Choroid plexus epithelial cell (primary cell): ENCODE measurements around the gene ACTR10.

Source experiments
- DNase-seq: peaks from one replicate; pipeline ENCODE4 v3.0.0-alpha.2; 2010; ENCODE audit warnings: low read depth
- H3K4me3 ChIP-seq: 2 replicates; pipeline ENCODE4 v1.5.1; 2011; ENCODE audit warnings: low read depth, mild to moderate bottlenecking, control low read depth, low read length, moderate library complexity
- TF ChIP-seq, protein P1 (sequence below): conservative IDR thresholded peaks from 2 replicates; pipeline ENCODE4 v1.5.1; 2011; ENCODE audit warnings: low read depth, mild to moderate bottlenecking, control low read depth, inconsistent platforms, low read length, moderate library complexity

Gene ACTR10

DNA sequence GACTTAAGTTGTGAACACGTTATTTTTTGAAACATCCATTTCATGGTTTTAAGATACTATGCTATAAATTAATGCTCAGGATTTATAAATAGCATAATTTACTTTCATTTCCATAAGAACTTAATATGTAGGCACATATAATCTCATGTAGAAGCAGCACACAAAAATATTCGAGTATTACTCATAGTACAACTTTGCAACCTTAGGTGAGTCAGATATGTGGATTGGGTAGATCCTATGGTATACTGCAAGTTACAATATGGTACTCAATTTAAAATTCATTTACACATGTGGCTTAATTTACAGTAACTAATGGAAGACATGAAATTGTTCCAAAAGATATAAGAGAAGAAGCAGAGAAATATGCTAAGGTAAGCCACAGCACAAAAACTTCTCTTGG is 70.7 kb downstream of the ACTR10 start:
- no peak for DNase-seq
- H3K4me3 ChIP-seq: no peak overlapping the region
- TF ChIP-seq, protein P1, sequence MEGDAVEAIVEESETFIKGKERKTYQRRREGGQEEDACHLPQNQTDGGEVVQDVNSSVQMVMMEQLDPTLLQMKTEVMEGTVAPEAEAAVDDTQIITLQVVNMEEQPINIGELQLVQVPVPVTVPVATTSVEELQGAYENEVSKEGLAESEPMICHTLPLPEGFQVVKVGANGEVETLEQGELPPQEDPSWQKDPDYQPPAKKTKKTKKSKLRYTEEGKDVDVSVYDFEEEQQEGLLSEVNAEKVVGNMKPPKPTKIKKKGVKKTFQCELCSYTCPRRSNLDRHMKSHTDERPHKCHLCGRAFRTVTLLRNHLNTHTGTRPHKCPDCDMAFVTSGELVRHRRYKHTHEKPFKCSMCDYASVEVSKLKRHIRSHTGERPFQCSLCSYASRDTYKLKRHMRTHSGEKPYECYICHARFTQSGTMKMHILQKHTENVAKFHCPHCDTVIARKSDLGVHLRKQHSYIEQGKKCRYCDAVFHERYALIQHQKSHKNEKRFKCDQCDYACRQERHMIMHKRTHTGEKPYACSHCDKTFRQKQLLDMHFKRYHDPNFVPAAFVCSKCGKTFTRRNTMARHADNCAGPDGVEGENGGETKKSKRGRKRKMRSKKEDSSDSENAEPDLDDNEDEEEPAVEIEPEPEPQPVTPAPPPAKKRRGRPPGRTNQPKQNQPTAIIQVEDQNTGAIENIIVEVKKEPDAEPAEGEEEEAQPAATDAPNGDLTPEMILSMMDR: no peak

GRCh38 chr14:58272588-58273372 is 72.8 kb downstream of the ACTR10 start:
- peak; percentile 84 for DNase-seq
- TF ChIP-seq, protein P1: peak; percentile 51
- no peak overlapping the region for H3K4me3 ChIP-seq

DNA sequence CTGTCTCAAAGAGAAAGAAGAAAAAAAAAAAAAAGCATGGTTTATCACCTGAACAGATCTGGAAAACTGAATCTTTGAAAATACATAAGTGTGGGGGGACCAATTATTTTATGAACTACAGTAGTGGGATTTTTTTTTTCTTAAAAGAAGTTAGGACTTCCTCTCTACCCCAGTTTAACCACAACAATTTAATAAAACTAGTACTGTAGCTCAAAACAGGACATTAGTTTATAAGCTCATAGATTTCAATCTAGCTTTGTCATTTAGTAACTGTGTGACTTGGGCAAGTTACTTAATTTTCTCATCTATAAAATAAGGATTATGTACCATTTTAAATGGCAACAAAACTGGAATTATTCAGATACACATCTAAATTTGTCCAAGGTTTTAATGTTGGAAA is 74.9 kb downstream of the ACTR10 start:
- DNase-seq: no peak
- TF ChIP-seq, protein P1: no peak
- no peak overlapping the region for H3K4me3 ChIP-seq

- DNase-seq: no peak
- TF ChIP-seq, protein P1: no peak
Measured at GRCh38 chr14:58275527-58276190, 75.7 kb downstream of the ACTR10 start.

DNA sequence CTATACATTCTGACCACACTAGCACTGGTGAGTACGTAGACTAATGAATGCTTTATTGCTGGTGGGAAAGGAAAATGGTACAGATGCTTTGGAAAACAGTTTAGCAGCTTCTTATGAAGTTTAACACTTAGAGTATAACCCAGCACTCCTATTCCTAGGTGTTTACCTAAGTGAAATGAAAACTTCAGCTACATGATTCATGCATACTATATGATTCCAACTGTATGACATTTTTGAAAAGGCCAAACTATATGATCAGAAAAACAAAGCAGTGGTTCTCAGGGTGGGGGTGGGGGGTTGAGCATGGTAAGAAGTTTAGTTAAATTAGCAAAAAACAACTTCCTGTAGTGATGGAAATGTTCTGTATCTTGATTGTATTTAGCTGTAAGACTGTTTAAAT is 76.3 kb downstream of the ACTR10 start:
- TF ChIP-seq, protein P1: no peak
- DNase-seq: no peak

More at GRCh38 chr14:58275527-58276190, 75.7 kb downstream of the ACTR10 start:
- no peak overlapping the region for H3K4me3 ChIP-seq

DNA sequence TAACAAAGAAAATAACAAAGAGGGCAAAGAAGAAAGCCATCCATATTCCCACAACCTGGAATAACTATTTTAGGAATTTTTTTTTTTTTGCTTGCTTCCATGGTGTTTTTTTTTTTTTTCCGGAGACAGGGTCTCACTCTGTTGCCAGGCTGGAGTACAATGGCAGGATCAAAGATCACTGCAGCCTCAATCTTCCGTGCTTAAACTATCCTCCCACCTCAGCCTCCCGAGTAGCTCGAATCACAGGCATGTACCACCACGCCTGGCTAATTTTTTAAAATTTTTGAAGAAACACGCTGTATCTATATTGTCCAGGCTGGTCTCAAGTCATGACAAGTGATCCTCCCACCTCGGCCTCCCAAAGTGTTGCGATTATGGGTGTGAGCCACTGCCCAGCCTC is 78.2 kb downstream of the ACTR10 start:
- no peak for DNase-seq
- no peak overlapping the region for H3K4me3 ChIP-seq
- TF ChIP-seq, protein P1: no peak

More for the DNA sequence above, 76.3 kb downstream of the ACTR10 start:
- H3K4me3 ChIP-seq: no peak overlapping the region
